Frontal cortex (tissue), 4 donors: Measurements from ENCODE around the gene VPS8. TPM values are rescaled to one million over a fixed set of nuclear protein-coding genes. Genes with fewer than 3 reads are reported as not detected.

Experiments used
- DNase-seq, 2 donors: peaks; one replicate each; pipeline ENCODE4 v3.0.0; 2012; ENCODE audit warnings: low spot score in 2 of 2
- FAIRE-seq: peaks from 2 replicates; lab custom pipeline; 2012; peaks lifted over from hg19 to GRCh38; lab: Jason Lieb, UNC
- total RNA-seq: library from RNA; depleted of rRNA; stranded (reverse); fragments of >200 nt; gene quantifications from one replicate; pipeline ENCODE4 v1.2.3, GENCODE V29; 2014
- donor health status: control.
- donor health status: control.
- donor health status: control.

Gene VPS8
- total RNA-seq, 1 donor from 2014 or later: 145 TPM

- DNase-seq (no peak), FAIRE-seq (no peak)
Observed at GRCh38 chr3:185069037-185070030, 257.4 kb downstream of the VPS8 start.

DNA sequence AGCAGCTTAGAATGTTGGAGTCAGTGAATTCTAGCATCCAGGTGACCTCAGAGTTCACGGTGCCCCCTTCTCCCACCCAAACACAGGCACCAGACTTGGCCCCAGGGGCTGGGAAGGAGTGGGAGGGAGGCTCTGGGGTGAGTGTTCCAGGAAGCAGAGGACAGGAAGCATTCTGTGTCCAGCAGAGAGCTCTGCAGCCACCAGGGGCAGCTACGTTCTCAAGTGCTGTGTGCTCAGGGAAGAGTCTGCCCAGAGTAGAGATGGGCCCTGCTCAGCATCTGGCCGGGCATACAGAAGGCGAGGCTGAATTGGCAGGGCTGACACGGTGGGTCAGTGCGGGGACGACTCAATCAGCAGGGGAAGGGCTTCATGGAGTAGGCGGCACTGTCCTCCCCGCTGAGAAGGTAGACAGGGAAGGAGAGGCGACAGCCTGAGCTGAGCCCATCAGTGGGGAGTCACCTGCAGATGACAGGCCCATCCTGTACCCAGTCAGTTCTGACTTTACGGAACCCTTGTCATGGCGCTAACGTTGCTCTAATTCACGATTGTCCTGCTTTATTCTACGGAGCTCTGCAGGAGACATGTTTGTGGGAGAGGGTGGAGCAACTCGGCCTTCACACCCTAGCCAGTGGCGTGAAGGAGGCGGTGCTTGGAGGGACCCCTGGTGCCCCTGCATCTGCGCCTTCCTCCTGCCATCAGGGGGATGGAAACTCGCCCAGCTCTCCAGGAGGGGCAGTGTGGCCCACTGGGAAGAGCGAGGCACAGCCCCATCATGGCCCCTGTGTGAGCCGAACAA, 258.7 kb downstream of the VPS8 start:
- no peak for DNase-seq
- no peak for FAIRE-seq

- FAIRE-seq: no peak
- DNase-seq: no peak
Observed at GRCh38 chr3:185071287-185071800, 259.4 kb downstream of the VPS8 start.

DNA sequence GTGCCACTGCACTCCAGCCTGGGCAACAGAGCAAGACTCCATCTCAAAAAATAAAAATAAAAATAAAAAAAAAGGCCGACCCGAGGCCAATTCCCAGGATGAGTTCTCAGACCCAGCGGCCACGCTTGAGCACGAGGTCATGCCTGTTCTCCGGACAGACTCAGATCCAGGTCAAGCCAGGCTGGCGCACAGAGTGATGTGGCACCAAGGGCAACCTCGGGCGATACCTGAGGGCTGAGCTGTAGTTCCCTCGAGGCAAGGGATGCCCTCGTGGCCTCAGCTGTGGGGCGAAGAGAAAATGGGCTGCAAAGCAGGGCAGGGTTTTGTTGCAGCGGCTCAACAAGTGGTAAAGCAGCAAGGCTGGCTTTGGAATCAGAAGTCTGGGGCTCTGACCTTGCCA, 263.6 kb downstream of the VPS8 start:
- DNase-seq: no peak
- no peak for FAIRE-seq

DNA sequence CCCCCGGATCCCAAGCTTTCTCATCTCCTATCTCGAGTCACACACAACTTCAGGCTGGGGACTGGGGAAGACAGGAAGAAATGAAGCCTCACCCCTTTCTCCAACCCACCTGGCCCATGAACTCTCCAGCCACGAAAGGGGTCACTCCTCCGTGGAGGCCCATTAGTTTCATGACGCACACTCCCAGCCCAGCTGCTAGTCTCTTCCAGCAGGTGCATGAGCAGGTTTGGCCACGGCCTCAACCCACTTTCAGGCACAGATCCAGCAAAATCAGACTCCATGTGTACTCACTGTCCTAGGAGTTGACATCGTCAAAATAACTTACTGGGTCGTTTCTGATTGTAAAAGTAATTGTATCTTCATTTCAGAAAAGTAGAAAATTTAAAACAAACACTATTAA, 264.3 kb downstream of the VPS8 start:
- no peak for FAIRE-seq
- DNase-seq: no peak

DNA sequence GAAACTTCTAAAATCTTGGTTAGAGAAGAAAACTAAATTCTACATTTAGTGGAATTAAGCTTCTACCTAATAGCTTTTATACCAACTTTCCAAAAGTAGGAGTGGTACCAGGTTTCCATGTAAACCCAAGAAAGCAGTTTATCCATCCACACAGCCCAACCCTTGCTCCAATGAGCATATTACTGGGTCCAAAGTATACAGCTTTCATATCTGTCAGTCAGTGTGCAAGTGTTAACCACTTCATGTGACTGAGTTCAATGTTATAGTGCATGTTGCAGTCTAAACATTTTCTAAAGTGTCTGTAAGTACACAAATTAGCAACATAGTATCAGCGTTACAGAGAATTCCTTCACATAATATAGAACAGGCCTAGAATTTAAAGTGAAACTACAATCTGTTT, 267.7 kb downstream of the VPS8 start:
- FAIRE-seq (no peak), DNase-seq (no peak)

DNA sequence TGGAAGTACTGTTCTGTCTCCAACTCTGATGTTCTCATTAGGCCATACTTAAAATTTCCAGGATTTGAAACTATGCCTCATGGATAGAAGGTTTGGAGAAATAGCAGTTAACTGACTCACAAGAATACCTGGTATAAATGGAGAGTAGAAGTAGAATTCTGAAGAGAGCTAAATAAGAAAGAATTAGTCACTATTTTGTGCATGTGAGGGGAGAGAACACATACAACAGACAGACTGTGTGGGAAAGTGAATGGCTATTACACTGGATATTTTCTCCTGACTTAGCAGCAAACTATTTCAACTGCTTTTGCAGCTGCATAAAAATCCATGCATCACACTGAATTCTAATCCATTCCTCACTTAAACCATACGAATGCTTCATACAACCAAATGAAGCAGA, 269.6 kb downstream of the VPS8 start:
- DNase-seq (no peak), FAIRE-seq (no peak)

DNA sequence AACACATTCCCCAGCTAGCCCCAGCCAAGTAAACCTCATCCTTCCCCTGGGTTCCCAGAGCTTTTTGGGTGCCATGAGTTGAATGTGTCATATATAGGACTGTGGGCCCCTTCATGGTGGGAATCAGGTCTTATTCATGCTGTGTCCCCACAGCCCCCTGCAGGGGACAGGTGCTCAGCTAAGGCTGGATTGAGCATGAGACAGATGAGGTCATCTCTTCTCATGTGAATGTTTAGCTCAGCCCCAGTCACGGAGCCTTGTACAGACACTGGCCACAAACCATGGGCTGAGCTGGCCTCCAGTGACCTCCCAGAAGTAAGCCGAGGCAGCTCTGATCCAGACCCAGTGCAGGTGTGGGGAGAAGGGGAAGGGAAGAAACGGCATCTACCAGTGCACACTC, 270.2 kb downstream of the VPS8 start:
- no peak for FAIRE-seq

GRCh38 chr3:185082829-185083228, 270.9 kb downstream of the VPS8 start:
- no peak for DNase-seq

More for the DNA sequence above, 270.2 kb downstream of the VPS8 start:
- DNase-seq: no peak

GRCh38 chr3:185084402-185084801, 272.4 kb downstream of the VPS8 start:
- no peak for DNase-seq

More at GRCh38 chr3:185082829-185083228, 270.9 kb downstream of the VPS8 start:
- no peak for FAIRE-seq

DNA sequence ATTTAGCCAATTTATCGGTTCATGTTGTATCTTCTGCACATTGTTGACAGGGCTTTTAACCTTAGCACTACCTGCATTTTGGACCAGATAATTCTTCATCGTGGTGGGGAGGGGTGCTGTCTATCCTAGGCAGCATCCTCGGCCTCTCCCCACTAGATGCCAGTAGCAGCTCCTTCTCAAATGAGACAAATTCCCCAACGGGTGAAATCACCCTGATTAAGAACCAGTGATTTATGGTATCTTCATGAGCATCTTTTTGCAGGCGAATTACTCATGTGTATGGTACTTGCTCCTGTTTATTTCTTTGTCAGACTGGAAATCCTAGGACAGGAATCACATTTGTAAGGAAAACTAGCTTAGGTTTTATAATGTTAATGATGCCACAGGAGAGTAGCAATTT, 272.9 kb downstream of the VPS8 start:
- no peak for FAIRE-seq
- DNase-seq: no peak

More at GRCh38 chr3:185084402-185084801, 272.4 kb downstream of the VPS8 start:
- FAIRE-seq: no peak

DNA sequence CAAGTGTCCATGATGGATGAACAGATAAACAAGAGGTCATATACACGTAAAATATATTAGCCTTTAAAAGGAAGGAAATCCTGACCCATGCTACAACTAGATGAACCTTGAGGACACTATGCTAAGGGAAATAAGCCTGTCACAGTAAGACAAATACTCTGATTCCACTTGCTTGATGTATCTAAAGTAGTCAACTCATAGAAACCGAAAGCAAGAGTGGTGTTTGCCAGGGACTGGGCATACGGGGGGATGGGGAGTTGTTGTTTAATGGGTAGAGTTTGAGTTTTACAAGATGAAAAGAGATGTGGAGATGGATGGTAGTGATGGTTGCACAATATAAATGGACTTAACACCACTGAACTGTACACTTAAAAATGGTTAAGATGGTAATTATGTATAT, 275.5 kb downstream of the VPS8 start:
- FAIRE-seq: no peak

GRCh38 chr3:185089343-185089742, 277.4 kb downstream of the VPS8 start:
- DNase-seq (no peak), FAIRE-seq (no peak)

More for the DNA sequence above, 275.5 kb downstream of the VPS8 start:
- DNase-seq: no peak

DNA sequence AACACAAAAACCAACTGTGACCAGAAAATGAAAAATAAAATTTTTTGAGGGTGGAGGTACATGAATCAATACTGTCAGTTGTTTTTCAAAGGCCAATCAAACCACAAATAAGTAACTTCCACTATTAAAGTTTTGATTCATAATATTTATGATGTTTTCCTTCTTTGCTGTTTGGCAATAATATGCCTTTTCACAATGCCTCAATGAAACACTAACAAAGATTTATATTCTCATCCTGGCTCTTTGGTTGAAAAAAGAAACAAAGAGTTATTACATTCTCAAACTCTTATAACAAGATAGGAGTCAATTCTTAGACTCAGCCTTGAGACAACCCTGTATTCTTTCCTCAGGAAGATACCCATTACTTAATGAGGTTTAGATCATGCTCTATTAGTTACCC, 277.8 kb downstream of the VPS8 start:
- no peak for DNase-seq
- FAIRE-seq: no peak

- no peak for FAIRE-seq
Observed at GRCh38 chr3:185090811-185091210, 278.8 kb downstream of the VPS8 start.

DNA sequence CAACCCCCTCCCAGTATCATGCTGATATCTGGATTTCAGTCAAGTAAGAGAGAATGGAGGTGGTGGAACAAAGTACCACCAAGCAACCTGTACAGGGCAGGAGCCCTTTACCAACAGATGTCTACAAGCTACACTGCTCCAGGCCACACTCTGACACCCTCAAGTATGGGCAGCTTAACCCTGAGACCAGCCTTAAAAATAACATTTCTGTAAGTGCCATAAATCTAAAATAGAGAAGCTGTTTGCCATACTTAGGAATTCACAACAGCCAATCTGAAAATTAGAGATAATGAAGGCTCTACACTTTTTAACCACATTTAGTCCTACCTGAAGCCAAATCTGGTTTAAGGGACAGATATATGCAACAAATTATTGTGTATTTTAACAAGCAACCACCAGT, 281.1 kb downstream of the VPS8 start:
- FAIRE-seq: no peak
- DNase-seq: no peak

More at GRCh38 chr3:185090811-185091210, 278.8 kb downstream of the VPS8 start:
- DNase-seq: no peak

DNA sequence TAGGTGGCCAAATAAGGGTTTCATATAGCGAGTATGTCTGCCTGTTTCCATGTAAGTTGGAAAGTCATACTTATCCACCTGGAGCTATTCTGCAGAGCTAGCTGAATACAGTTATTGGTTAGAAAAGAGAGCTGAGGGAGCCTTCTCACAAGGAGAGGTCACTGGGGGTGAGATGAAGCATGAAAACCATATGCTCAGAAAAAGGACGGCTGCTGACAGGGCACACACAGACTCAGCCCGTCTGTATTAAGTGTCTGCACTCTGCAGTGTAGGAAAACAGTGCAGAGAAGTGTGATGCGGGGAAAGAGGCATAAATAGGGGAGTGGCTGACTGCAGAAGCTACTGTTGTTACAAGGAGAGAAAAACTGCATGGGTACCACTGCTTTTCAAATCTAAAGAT, 282.7 kb downstream of the VPS8 start:
- DNase-seq: no peak
- FAIRE-seq: no peak
